Measurements from ENCODE around the gene GRK5.

GRK5 gene

DNA sequence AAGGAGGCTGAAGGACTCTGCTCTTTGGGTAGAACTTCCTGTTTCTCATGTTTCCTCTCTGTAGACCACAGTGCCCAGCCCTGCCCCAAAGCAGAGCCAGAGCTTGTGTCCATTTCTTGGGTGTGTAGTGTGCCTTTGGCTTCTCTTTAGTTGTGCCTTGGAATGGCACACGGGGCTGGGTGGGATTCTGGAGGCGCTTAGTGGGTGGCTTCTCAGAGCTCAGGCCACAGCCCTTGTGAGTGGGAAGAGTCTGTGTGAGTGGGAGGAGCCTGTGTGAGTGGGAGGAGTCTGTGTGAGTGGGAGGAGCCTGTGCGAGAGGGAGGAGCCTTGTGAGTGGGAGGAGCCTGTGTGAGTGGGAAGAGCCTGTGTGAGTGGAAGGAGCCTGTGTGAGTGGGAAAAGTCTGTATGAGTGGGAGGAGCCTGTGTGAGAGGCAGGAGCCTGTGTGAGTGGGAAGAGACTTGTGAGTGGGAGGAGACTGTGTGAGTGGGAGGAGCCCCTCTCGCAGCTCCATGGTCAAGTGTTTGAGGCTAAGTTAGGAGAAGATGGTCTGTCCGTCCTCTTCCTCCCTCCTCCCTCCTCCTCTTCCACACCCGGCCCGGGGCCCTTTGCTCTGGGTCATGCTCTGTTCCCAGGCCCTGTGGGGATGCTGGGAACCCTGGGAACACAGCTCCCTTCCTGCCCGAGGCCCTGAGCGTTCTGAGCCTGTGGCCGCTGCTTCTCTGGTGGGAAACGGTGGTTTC, 153.0 kb downstream of the GRK5 start:
- no peaks in the 10 kb centered on the region for H3K36me3 ChIP-seq (ENCODE audit: control insufficient read depth, insufficient read depth, low read length)
- H3K4me3 ChIP-seq (ENCODE audit: low read depth, low read length) = no peak overlapping the region
- no peaks in the 10 kb centered on the region for H3K9me3 ChIP-seq (ENCODE audit: control insufficient read depth, low read length)
- no peak overlapping the region for H3K27ac ChIP-seq
- no peak overlapping the region for H3K9ac ChIP-seq
- TF ChIP-seq, protein P1, sequence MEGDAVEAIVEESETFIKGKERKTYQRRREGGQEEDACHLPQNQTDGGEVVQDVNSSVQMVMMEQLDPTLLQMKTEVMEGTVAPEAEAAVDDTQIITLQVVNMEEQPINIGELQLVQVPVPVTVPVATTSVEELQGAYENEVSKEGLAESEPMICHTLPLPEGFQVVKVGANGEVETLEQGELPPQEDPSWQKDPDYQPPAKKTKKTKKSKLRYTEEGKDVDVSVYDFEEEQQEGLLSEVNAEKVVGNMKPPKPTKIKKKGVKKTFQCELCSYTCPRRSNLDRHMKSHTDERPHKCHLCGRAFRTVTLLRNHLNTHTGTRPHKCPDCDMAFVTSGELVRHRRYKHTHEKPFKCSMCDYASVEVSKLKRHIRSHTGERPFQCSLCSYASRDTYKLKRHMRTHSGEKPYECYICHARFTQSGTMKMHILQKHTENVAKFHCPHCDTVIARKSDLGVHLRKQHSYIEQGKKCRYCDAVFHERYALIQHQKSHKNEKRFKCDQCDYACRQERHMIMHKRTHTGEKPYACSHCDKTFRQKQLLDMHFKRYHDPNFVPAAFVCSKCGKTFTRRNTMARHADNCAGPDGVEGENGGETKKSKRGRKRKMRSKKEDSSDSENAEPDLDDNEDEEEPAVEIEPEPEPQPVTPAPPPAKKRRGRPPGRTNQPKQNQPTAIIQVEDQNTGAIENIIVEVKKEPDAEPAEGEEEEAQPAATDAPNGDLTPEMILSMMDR (IDR thresholded peaks at IDR 0.05) = no peak
- H2AFZ ChIP-seq = no peak overlapping the region
- H3K79me2 ChIP-seq = peaks cover 73% of the 10 kb centered on the region
- no peaks in the 10 kb centered on the region for H3K27me3 ChIP-seq (ENCODE audit: control insufficient read depth, insufficient read depth, low read length)
- H3K4me1 ChIP-seq = peaks cover 9% of the 10 kb centered on the region
- H3K4me2 ChIP-seq (ENCODE audit: low read length) = no peak overlapping the region

DNA sequence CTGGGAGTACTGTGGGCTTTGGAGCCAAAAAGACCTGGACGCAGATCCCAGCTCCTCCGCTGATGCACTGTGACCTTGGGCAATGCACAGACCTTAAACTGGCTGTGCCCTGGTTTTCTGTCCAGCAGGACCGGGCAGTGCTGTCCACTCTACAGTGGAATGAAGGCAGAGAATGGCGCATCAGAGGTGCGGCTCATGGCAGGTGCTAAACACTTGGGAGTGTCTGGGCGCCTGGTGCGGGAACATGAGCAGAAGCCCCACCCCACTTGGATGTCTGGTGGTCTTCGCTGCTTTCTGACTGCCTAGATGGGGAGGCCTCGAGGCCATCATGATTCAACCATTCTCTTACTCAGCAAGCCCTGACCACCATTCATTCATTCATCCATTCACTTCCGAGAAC, 153.7 kb downstream of the GRK5 start:
- Histone ChIP-seq H3K27ac (no peak overlapping the region), H3K36me3 (ENCODE audit: control insufficient read depth, insufficient read depth, low read length) (no peaks in the 10 kb centered on the region), H3K79me2 (peaks cover 73% of the 10 kb centered on the region), H3K9ac (no peak overlapping the region), H3K27me3 (ENCODE audit: control insufficient read depth, insufficient read depth, low read length) (no peaks in the 10 kb centered on the region), H3K9me3 (ENCODE audit: control insufficient read depth, low read length) (no peaks in the 10 kb centered on the region), H3K4me3 (ENCODE audit: low read depth, low read length) (no peak overlapping the region), H2AFZ (no peak overlapping the region), H3K4me2 (ENCODE audit: low read length) (no peak overlapping the region), H3K4me1 (peaks cover 14% of the 10 kb centered on the region)
- TF ChIP-seq, protein P1 (IDR thresholded peaks at IDR 0.05) = no peak

DNA sequence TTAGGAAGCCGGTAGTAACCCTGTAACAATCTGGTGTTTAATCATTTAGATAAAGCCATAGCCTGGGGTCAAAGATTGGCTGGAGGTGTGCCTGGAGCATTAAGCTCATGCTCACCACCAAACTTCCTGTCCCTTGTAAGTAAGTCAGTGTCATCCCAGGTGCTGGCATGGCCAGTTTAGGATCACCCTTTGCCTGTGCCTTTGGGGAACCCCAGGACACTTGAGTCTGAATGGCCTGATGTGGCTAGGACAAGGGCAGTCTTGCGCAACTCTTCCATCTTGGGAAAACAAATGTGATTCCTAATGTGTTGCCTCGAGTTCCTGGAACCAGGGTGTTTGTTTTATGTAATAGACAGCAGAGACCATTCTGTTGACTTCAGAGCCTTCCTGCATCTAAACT, 154.8 kb downstream of the GRK5 start:
- Histone ChIP-seq H3K4me1 (peaks cover 16% of the 10 kb centered on the region), H3K27ac (no peak overlapping the region)

DNA sequence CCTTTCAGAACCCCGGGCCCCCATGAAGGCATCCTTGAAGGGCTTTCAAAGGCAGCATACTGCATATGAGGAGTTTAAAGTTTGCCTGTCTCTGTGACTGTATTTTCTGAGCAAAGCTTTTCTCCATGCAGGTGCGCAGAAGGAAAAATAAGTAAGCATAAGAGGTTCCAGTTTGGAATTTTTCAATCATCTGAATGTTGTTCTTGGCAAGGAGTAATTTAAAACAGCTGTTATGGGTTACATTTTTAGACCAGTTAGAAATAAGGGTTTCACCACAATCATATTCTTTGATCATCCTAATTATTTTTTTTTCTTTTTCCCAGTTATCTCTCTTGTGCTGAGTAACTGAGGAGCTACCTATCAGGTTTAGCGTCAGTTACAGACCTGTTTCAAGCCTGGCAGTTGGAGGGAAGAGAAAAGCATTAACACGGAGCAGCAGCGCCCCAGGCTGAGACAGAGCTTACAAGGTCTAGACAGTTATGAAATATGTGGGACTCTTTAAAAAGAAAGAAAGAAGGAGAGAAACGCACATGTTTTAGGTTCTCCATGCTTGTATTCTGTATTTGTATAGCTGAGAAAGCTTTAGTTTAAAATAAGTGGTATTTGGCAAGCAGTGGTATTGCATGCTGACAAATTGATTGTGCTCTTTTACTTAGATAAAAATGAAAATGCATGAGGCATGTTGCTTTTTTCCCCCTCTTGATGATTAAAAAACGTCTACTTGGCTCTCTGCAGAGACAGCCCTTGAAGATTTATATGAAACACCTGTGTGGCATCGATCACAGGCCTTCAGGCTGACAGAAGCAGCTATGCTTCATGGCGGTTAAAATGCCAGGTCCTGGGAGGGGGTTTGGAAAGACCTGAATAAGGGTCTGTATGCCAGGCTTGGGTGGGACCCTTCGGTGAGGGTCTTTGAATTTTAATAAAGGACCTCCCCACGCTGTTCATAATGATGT, 157.6 kb downstream of the GRK5 start:
- TF ChIP-seq, protein P1 (IDR thresholded peaks at IDR 0.05) = no peak
- H3K4me2 ChIP-seq (ENCODE audit: low read length) = no peak overlapping the region
- no peaks in the 10 kb centered on the region for H3K9me3 ChIP-seq (ENCODE audit: control insufficient read depth, low read length)
- no peaks in the 10 kb centered on the region for H3K27me3 ChIP-seq (ENCODE audit: control insufficient read depth, insufficient read depth, low read length)
- H3K9ac ChIP-seq = no peak overlapping the region
- no peak overlapping the region for H3K4me3 ChIP-seq (ENCODE audit: low read depth, low read length)
- H3K79me2 ChIP-seq = peaks cover 51% of the 10 kb centered on the region
- H2AFZ ChIP-seq = no peak overlapping the region
- H3K27ac ChIP-seq = no peak overlapping the region
- H3K4me1 ChIP-seq = peaks cover 36% of the 10 kb centered on the region
- H3K36me3 ChIP-seq (ENCODE audit: control insufficient read depth, insufficient read depth, low read length) = no peaks in the 10 kb centered on the region

More for the DNA sequence above, 154.8 kb downstream of the GRK5 start:
- no peaks in the 10 kb centered on the region for H3K9me3 ChIP-seq (ENCODE audit: control insufficient read depth, low read length)
- H3K36me3 ChIP-seq (ENCODE audit: control insufficient read depth, insufficient read depth, low read length) = no peaks in the 10 kb centered on the region
- no peak overlapping the region for H3K4me2 ChIP-seq (ENCODE audit: low read length)
- no peak overlapping the region for H3K9ac ChIP-seq
- no peak overlapping the region for H2AFZ ChIP-seq
- no peaks in the 10 kb centered on the region for H3K27me3 ChIP-seq (ENCODE audit: control insufficient read depth, insufficient read depth, low read length)
- no peak overlapping the region for H3K4me3 ChIP-seq (ENCODE audit: low read depth, low read length)
- TF ChIP-seq, protein P1 (IDR thresholded peaks at IDR 0.05) = no peak
- H3K79me2 ChIP-seq = peaks cover 68% of the 10 kb centered on the region
